H1 (cell line): ENCODE results near the gene PGK1. TPM values are rescaled to one million over a fixed set of nuclear protein-coding genes. Genes with fewer than 3 reads are reported as not detected.

Source experiments
- CTCF ChIA-PET: fragments of 300-600 bp; sonication (Branson Sonifier 250); formaldehyde crosslinking; loops from one replicate; lab custom pipeline; 2021; ENCODE audit not compliant: partially characterized antibody; lab: Charles Lee
- POLR2A ChIA-PET: fragments of 300-600 bp; sonication (Branson Sonifier 250); formaldehyde crosslinking; loops from one replicate; lab custom pipeline; 2021; ENCODE audit warnings: inconsistent platforms; ENCODE audit not compliant: partially characterized antibody; lab: Charles Lee
- DNase-seq, 2 experiments: peaks; one replicate each; pipeline versions ENCODE4 v3.0.0 to v3.0.0-alpha.2; 2010 to 2022; ENCODE audit warnings: low spot score in 2 of 2, low read depth in 1 of 2, mixed read lengths in 1 of 2
- FAIRE-seq: peaks from 2 replicates; lab custom pipeline; 2011; peaks lifted over from hg19 to GRCh38; lab: Jason Lieb, UNC
- H2AFZ ChIP-seq: 2 replicates; pipeline ENCODE4 v1.8.1; 2012; ENCODE audit warnings: low read length, inconsistent platforms
- H2AK5ac ChIP-seq: 2 replicates; pipeline ENCODE4 v1.6.1; 2013; ENCODE audit warnings: low read depth, low read length
- H2BK120ac ChIP-seq: replicated peaks from 2 replicates; pipeline ENCODE3; 2013; ENCODE audit warnings: low read depth, low read length, inconsistent platforms
- H2BK12ac ChIP-seq: 2 replicates; pipeline ENCODE4 v1.6.1; 2013; ENCODE audit warnings: low read depth, low read length
- H2BK15ac ChIP-seq: 2 replicates; pipeline ENCODE4 v1.6.1; 2013; ENCODE audit warnings: low read length
- H2BK20ac ChIP-seq: 2 replicates; pipeline ENCODE4 v1.6.1; 2013; ENCODE audit warnings: low read length
- H2BK5ac ChIP-seq: 2 replicates; pipeline ENCODE4 v1.6.1; 2013; ENCODE audit warnings: low read depth, low read length
- H3K14ac ChIP-seq: 2 replicates; pipeline ENCODE4 v1.6.1; 2013; ENCODE audit warnings: inconsistent platforms; ENCODE audit not compliant: insufficient read length
- H3K18ac ChIP-seq: 2 replicates; pipeline ENCODE4 v1.6.1; 2013; ENCODE audit warnings: low read length; ENCODE audit errors: extremely low read depth
- H3K23ac ChIP-seq: 2 replicates; pipeline ENCODE4 v1.6.1; 2013; ENCODE audit warnings: inconsistent platforms; ENCODE audit not compliant: insufficient read length
- H3K23me2 ChIP-seq: 2 replicates; pipeline ENCODE4 v1.6.1; 2013; ENCODE audit warnings: low read depth, low read length
- H3K27ac ChIP-seq: 2 replicates; pipeline ENCODE4 v1.6.1; 2011; ENCODE audit warnings: low read depth, low read length, inconsistent platforms
- H3K27me3 ChIP-seq, 4 experiments: replicated peaks in 1 of 4; 1 replicate in 1 of 4; 2 replicates in 3 of 4; pipeline versions ENCODE4 v1.6.1 to v1.8.1; 2011 to 2013; ENCODE audit warnings: low read length in 3 of 4, mild to moderate bottlenecking in 3 of 4, inconsistent platforms in 2 of 4, mixed read lengths in 2 of 4, moderate library complexity in 1 of 4; ENCODE audit not compliant: control insufficient read depth in 3 of 4, insufficient read depth in 3 of 4; ENCODE audit errors: extremely low read depth in 1 of 4
- H3K36me3 ChIP-seq, 4 experiments: 2 replicates each; pipeline versions ENCODE4 v1.6.1 to v1.8.1; 2011 to 2013; ENCODE audit warnings: mild to moderate bottlenecking in 4 of 4, low read length in 3 of 4, moderate library complexity in 2 of 4, control low read depth in 1 of 4, inconsistent platforms in 1 of 4; ENCODE audit not compliant: insufficient read depth in 4 of 4, control insufficient read depth in 2 of 4
- H3K4ac ChIP-seq: replicated peaks from 2 replicates; pipeline ENCODE3; 2013; ENCODE audit warnings: low read length, low read depth, mixed read lengths, inconsistent platforms; ENCODE audit not compliant: insufficient read length
- H3K4me1 ChIP-seq, 4 experiments: replicated peaks in 1 of 4; 1 replicate in 1 of 4; 2 replicates in 3 of 4; pipeline versions ENCODE4 v1.6.1 to v1.8.1; 2011 to 2013; ENCODE audit warnings: low read length in 3 of 4, inconsistent platforms in 2 of 4, mixed read lengths in 1 of 4; ENCODE audit not compliant: insufficient read depth in 4 of 4, control insufficient read depth in 3 of 4
- H3K4me2 ChIP-seq, 2 experiments: 2 replicates each; pipeline versions ENCODE4 v1.6.1 to v1.8.1; 2011 to 2013; ENCODE audit warnings: low read depth in 2 of 2, low read length in 2 of 2, control low read depth in 1 of 2, inconsistent platforms in 1 of 2, mild to moderate bottlenecking in 1 of 2; ENCODE audit not compliant: insufficient read depth in 1 of 2
- H3K4me3 ChIP-seq, 4 experiments: fragments of 200-600, 300-600 bp in 1 of 4; sonication (generic), shearing (Covaris generic), sonication (Bioruptor Twin) in 1 of 4; 2 replicates each; pipeline versions ENCODE4 v1.5.1 to v1.8.1; 2011 to 2016; ENCODE audit warnings: low read length in 4 of 4, low read depth in 3 of 4, control low read depth in 2 of 4, inconsistent platforms in 2 of 4, mild to moderate bottlenecking in 2 of 4, mixed read lengths in 1 of 4, moderate library complexity in 1 of 4; ENCODE audit not compliant: insufficient read depth in 2 of 4; ENCODE audit errors: extremely low read depth in 1 of 4
- H3K56ac ChIP-seq: replicated peaks from 2 replicates; pipeline ENCODE3; 2013; ENCODE audit warnings: low read depth, mild to moderate bottlenecking, mixed read lengths, low read length, inconsistent platforms; ENCODE audit not compliant: insufficient read length
- H3K79me1 ChIP-seq: 2 replicates; pipeline ENCODE4 v1.6.1; 2013; ENCODE audit warnings: low read depth, low read length, control low read depth
- H3K79me2 ChIP-seq, 2 experiments: 2 replicates each; pipeline versions ENCODE4 v1.6.1 to v1.8.1; 2012 to 2013; ENCODE audit warnings: low read length in 2 of 2, mild to moderate bottlenecking in 2 of 2, inconsistent platforms in 1 of 2; ENCODE audit not compliant: insufficient read depth in 2 of 2, control insufficient read depth in 1 of 2
- H3K9ac ChIP-seq, 4 experiments: replicated peaks in 1 of 4; 1 replicate in 1 of 4; 2 replicates in 3 of 4; pipeline versions ENCODE4 v1.6.1 to v1.8.1; 2011 to 2013; ENCODE audit warnings: low read depth in 3 of 4, low read length in 3 of 4, control low read depth in 2 of 4, mild to moderate bottlenecking in 2 of 4, moderate library complexity in 2 of 4, inconsistent platforms in 1 of 4; ENCODE audit errors: extremely low read depth in 1 of 4
- H3K9me3 ChIP-seq, 2 experiments: 2 replicates each; pipeline versions ENCODE4 v1.6.1 to v1.8.1; 2012 to 2013; ENCODE audit warnings: mild to moderate bottlenecking in 2 of 2, moderate library complexity in 2 of 2, control low read depth in 1 of 2, inconsistent platforms in 1 of 2, low read depth in 1 of 2, low read length in 1 of 2, mixed read lengths in 1 of 2; ENCODE audit not compliant: insufficient read depth in 2 of 2
- H4K20me1 ChIP-seq, 2 experiments: replicated peaks in 1 of 2; 2 replicates each; pipeline versions ENCODE3 to v1.8.1; 2011 to 2013; ENCODE audit warnings: inconsistent platforms in 2 of 2, low read length in 2 of 2, mild to moderate bottlenecking in 1 of 2; ENCODE audit not compliant: insufficient read depth in 2 of 2, control insufficient read depth in 1 of 2
- H4K5ac ChIP-seq: 2 replicates; pipeline ENCODE4 v1.6.1; 2013; ENCODE audit warnings: low read length, low read depth, mixed read lengths, inconsistent platforms; ENCODE audit not compliant: insufficient read length
- H4K8ac ChIP-seq: 2 replicates; pipeline ENCODE4 v1.8.0; 2013; ENCODE audit warnings: mild to moderate bottlenecking, moderate library complexity, low read length, inconsistent platforms; ENCODE audit not compliant: insufficient read depth; ENCODE audit errors: extremely low read depth
- H4K91ac ChIP-seq: replicated peaks from 2 replicates; pipeline ENCODE3; 2013; ENCODE audit warnings: low read length, mixed read lengths, inconsistent platforms; ENCODE audit not compliant: insufficient read length
- BACH1 ChIP-seq: IDR thresholded peaks from 2 replicates; pipeline ENCODE4 v1.6.1; 2012; ENCODE audit warnings: low read length, improper control_type of control experiment
- CEBPB ChIP-seq: IDR thresholded peaks from 2 replicates; pipeline ENCODE4 v1.6.1; 2012; ENCODE audit warnings: low read depth, low read length
- EP300 ChIP-seq, 2 experiments: IDR thresholded peaks; 1 replicate in 1 of 2; 2 replicates in 1 of 2; pipeline ENCODE4 v1.6.1; 2011 to 2012; ENCODE audit warnings: low read depth in 2 of 2, low read length in 2 of 2, mild to moderate bottlenecking in 2 of 2, borderline replicate concordance in 1 of 2, inconsistent platforms in 1 of 2, moderate library complexity in 1 of 2
- JUN ChIP-seq: IDR thresholded peaks from 2 replicates; pipeline ENCODE4 v1.6.1; 2011; ENCODE audit warnings: low read depth, mild to moderate bottlenecking, improper control_type of control experiment, low read length
- JUND ChIP-seq: IDR thresholded peaks from 2 replicates; pipeline ENCODE4 v1.6.1; 2011; ENCODE audit warnings: mild to moderate bottlenecking, improper control_type of control experiment, low read length
- KDM5A ChIP-seq: fragments of 200-600 bp; IDR thresholded peaks from 2 replicates; pipeline ENCODE4 v1.7.1; 2012; ENCODE audit warnings: mild to moderate bottlenecking, low read length, inconsistent platforms, mixed read lengths
- NRF1 ChIP-seq: IDR thresholded peaks from 2 replicates; pipeline ENCODE4 v1.6.1; 2011; ENCODE audit warnings: mild to moderate bottlenecking, low read depth, low read length, improper control_type of control experiment
- RAD21 ChIP-seq, 2 experiments: IDR thresholded peaks in 1 of 2; conservative IDR thresholded peaks in 1 of 2; 2 replicates each; pipeline ENCODE4 v1.6.1; 2011; ENCODE audit warnings: low read depth in 2 of 2, low read length in 2 of 2, improper control_type of control experiment in 1 of 2, inconsistent platforms in 1 of 2, mild to moderate bottlenecking in 1 of 2, moderate library complexity in 1 of 2
- SAP30 ChIP-seq: fragments of 300-600 bp; sonication (generic); IDR thresholded peaks from 2 replicates; pipeline ENCODE4 v1.7.1; 2012; ENCODE audit warnings: low read length, moderate library complexity, mild to moderate bottlenecking, inconsistent platforms; ENCODE audit not compliant: insufficient read depth, insufficient replicate concordance
- SIN3A ChIP-seq, 2 experiments: IDR thresholded peaks in 1 of 2; conservative IDR thresholded peaks in 1 of 2; 2 replicates each; pipeline ENCODE4 v1.6.1; 2011 to 2012; ENCODE audit warnings: low read length in 2 of 2, improper control_type of control experiment in 1 of 2, low read depth in 1 of 2, mild to moderate bottlenecking in 1 of 2
- SRF ChIP-seq: IDR thresholded peaks from 2 replicates; pipeline ENCODE4 v1.6.1; 2011; ENCODE audit warnings: mild to moderate bottlenecking, low read depth, low read length, moderate library complexity
- WGBS, 2 experiments: shearing (Covaris generic) in 1 of 2; methylation state at CpG; one replicate each; pipeline versions ENCODE4 v1.1.6 to v1.1.7; 2013 to 2015; ENCODE audit warnings: low lambda C conversion rate in 2 of 2, mixed read lengths in 2 of 2, inconsistent platforms in 1 of 2, low coverage in 1 of 2, missing lambda C conversion rate in 1 of 2; ENCODE audit not compliant: insufficient replicate concordance in 2 of 2, insufficient coverage in 1 of 2, insufficient read length in 1 of 2; ENCODE audit errors: extremely low coverage in 1 of 2, missing lambda C conversion rate in 1 of 2; 5-methylcytosine and 5-hydroxymethylcytosine counted together
- polyA plus RNA-seq, 7 experiments: library from polyadenylated mRNA; depleted of rRNA in 3 of 7; stranded (reverse) in 5 of 7; unstranded in 2 of 7; fragments of >200 nt in 5 of 7; fragments of 200-250 nt in 2 of 7; gene quantifications; 1 replicate in 5 of 7; 2 replicates in 1 of 7; 4 replicates in 1 of 7; pipeline versions ENCODE4 v1.2.1 to v1.2.3, GENCODE V29; 2011 to 2013; ENCODE audit warnings: missing spikeins in 2 of 7, mixed read lengths in 2 of 7
- total RNA-seq: library from RNA; stranded (reverse); fragmentation: NEBNext Ultra II Directional; extraction: Animal tissue kit (Norgen Biotek cat#: 25700); gene quantifications from 2 replicates; pipeline ENCODE4 v1.2.1, GENCODE V29; 2021

PGK1 gene
- total and polyA plus RNA-seq, 2 of the 8 experiments (the other 6 are each of a cell fraction or from before 2014, with no cell fraction given), result 328 to 427 TPM

DNA sequence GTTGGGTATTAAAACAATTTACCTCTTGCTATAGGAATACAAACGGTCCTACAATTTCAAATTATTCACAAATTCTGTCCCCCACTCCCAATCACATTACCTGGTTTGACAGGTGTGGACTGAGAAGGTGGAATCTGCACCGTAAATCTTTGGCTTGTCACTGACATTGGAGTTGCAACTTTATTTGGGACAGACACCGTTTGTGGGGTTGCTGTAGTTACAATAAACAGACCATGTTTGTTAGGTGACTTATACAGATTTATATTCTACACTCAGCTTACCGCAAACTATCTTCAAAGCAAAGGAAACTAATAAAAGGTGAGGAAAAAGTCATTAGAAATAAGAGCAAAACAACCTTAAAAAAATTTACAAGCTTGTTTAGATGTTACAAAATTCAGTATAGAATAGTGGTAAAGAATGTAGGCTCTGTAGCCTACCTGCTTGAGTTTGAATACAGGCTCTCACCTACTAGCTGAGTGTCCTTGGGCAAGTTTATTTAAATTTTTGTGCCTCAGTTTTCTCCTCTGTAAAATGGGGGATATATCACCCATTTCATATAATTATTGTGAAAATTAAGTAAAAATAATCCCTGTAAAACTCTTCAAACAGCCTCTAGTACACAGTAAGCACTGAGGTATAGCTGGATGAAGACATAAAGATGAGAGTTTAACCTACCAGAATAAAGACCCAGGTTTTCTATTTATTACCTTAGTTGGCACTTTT is 29.4 kb downstream of the PGK1 start:
- Histone ChIP-seq H3K36me3 (peaks cover 0 to 36% (median under 1%) of the 10 kb centered on the region in 4 experiments; a peak in 2 of 8 replicates), H2AK5ac (no peak overlapping the region), H2BK5ac (no peak overlapping the region), H4K5ac (no peak overlapping the region), H3K4me3 (no peak overlapping the region), H3K4me1 (no peaks in the 10 kb centered on the region), H3K27ac (no peak overlapping the region), H2BK15ac (no peak overlapping the region), H4K8ac (no peak overlapping the region), H3K9ac (no peak overlapping the region)
- POLR2A ChIA-PET, result interaction anchor here (0.6 kb wide), 1 partner anchor 176 kb away, joined by 3 read pairs; no protein-coding TSS in a partner anchor
- TF ChIP-seq NRF1, result no peak
- TF ChIP-seq CEBPB, result no peak
- no peak for TF ChIP-seq SRF
- no peak for TF ChIP-seq KDM5A
- no peak for TF ChIP-seq JUND
- no peak for TF ChIP-seq JUN
- TF ChIP-seq SAP30, result no peak
- no peak for TF ChIP-seq RAD21 (IDR thresholded peaks at IDR 0.05 in 1 of 2, conservative IDR thresholded peaks at IDR 0.05 in 1 of 2; ENCODE audit: low read depth in 2 of 2, low read length in 2 of 2)
- no peak for TF ChIP-seq EP300 (IDR thresholded peaks at IDR 0.05; ENCODE audit: borderline replicate concordance in 1 of 2, low read depth in 2 of 2, low read length in 2 of 2)
- no peak for TF ChIP-seq BACH1
- no peak for TF ChIP-seq SIN3A (conservative IDR thresholded peaks at IDR 0.05 in 1 of 2, IDR thresholded peaks at IDR 0.05 in 1 of 2; ENCODE audit: low read depth in 1 of 2, low read length in 2 of 2)
- TF ChIP-seq, all 59 proteins: peak for 0
- Histone ChIP-seq H2BK12ac (no peak overlapping the region), H3K4me2 (no peak overlapping the region), H2AFZ (no peak overlapping the region), H3K4ac (no peak overlapping the region), H3K14ac (no peak overlapping the region), H3K18ac (no peak overlapping the region), H3K56ac (no peak overlapping the region), H2BK20ac (no peak overlapping the region), H3K23ac (no peak overlapping the region), H2BK120ac (no peak overlapping the region), H4K20me1 (no peaks in the 10 kb centered on the region), H3K27me3 (no peaks in the 10 kb centered on the region), H3K79me1 (no peaks in the 10 kb centered on the region), H3K23me2 (no peaks in the 10 kb centered on the region), H4K91ac (no peak overlapping the region), H3K9me3 (no peaks in the 10 kb centered on the region), H3K79me2 (no peaks in the 10 kb centered on the region)
- DNase-seq, result no peak
- FAIRE-seq, result no peak
- WGBS, 2 experiments, result 83% methylated on average over 3 of the region's 4 CpGs; no CpG with 5 or more reads in 1 of the 2 experiments
- CTCF ChIA-PET, result interaction anchor here (1.0 kb wide), 1 partner anchor 8 kb away, joined by 4 read pairs; no protein-coding TSS in a partner anchor
